HCT116 (cell line): Measurements from ENCODE around the gene DYNLRB1.
A peak's percentile ranks its signal among the peaks of the same experiment; 100 is the strongest.

ENCODE experiments used
- CEBPB ChIP-seq: IDR thresholded peaks from 2 replicates; pipeline ENCODE4 v1.6.1; 2012; ENCODE audit warnings: low read depth
- EZH2phosphoT487 ChIP-seq: fragments of 200-600 bp; IDR thresholded peaks from 2 replicates; pipeline ENCODE4 v1.6.1; 2018; ENCODE audit warnings: antibody characterized with exemption, borderline replicate concordance
- JUND ChIP-seq: IDR thresholded peaks from 2 replicates; pipeline ENCODE4 v1.6.1; 2012
- POLR2AphosphoS5 ChIP-seq: IDR thresholded peaks from 2 replicates; pipeline ENCODE4 v1.6.1; 2011; ENCODE audit warnings: mild to moderate bottlenecking, low read depth, low read length, moderate library complexity
- REST ChIP-seq: IDR thresholded peaks from 2 replicates; pipeline ENCODE4 v1.6.1; 2012; ENCODE audit warnings: low read depth
- SIN3A ChIP-seq: IDR thresholded peaks from 2 replicates; pipeline ENCODE4 v1.6.1; 2012; ENCODE audit warnings: low read depth
- TF ChIP-seq, protein P1 (sequence below): IDR thresholded peaks from 2 replicates; pipeline ENCODE4 v1.6.1; 2012
- TF ChIP-seq, protein P2 (sequence below), 3 experiments: fragments of 200-600 bp in 1 of 3; sonication (generic) in 1 of 3; IDR thresholded peaks in 2 of 3; conservative IDR thresholded peaks in 1 of 3; 2 replicates each; pipeline ENCODE4 v1.5.1; 2012 to 2017; ENCODE audit warnings: low read depth in 2 of 3, low read length in 2 of 3, antibody characterized with exemption in 1 of 3, borderline replicate concordance in 1 of 3, control low read depth in 1 of 3, mild to moderate bottlenecking in 1 of 3, mixed read lengths in 1 of 3, mixed run types in 1 of 3, moderate library complexity in 1 of 3; ENCODE audit not compliant: insufficient read depth in 1 of 3

DNA sequence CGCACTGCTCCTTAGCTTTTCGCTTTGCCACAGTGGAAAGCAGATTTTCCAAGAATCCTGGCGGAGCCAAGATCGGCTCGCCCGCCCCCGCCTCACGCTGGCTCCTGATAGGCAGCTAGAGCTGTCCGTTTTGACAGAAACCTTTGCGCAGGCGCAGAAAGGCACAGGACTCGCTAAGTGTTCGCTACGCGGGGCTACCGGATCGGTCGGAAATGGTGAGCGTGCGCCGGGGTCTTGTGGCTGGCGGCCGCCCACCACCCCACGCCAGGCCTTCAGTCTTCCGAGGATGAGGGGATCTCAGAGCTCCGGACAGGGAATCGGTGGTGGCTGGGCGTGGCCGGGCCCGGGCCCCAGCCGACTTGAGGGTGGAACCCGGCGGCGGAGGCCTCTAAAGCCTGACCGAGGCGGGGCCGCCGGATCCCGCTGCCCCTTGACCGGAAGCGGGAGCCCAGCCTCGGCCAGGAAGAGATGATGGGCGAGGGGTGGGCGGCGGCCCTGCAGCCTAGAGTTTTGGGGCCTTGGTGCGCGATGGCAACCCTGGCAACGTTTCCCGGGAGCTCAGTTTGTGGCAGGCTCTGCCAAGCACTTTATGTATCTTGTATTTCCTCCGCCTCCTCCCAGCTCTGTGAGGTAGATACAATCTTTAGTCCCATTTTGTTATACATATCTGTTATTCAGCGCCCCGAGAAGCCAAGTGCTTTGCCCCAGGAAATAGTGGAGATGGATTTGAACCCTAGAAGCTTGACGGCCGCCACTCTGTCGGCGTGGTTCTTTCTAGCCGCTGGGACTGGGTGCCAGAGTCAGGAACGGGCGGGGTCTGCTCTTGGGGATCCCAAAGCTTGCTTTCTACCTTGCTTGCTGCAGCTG lies at the start of gene DYNLRB1:
- TF ChIP-seq CEBPB (no peak), EZH2phosphoT487 (no peak), POLR2AphosphoS5 (peak; percentile 87), SIN3A (peak; percentile 75; the same call in 1 of the 2 replicates), JUND (no peak), REST (no peak)
- TF ChIP-seq, protein P1, sequence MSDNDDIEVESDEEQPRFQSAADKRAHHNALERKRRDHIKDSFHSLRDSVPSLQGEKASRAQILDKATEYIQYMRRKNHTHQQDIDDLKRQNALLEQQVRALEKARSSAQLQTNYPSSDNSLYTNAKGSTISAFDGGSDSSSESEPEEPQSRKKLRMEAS, result peak; percentile 47
- TF ChIP-seq, protein P2, sequence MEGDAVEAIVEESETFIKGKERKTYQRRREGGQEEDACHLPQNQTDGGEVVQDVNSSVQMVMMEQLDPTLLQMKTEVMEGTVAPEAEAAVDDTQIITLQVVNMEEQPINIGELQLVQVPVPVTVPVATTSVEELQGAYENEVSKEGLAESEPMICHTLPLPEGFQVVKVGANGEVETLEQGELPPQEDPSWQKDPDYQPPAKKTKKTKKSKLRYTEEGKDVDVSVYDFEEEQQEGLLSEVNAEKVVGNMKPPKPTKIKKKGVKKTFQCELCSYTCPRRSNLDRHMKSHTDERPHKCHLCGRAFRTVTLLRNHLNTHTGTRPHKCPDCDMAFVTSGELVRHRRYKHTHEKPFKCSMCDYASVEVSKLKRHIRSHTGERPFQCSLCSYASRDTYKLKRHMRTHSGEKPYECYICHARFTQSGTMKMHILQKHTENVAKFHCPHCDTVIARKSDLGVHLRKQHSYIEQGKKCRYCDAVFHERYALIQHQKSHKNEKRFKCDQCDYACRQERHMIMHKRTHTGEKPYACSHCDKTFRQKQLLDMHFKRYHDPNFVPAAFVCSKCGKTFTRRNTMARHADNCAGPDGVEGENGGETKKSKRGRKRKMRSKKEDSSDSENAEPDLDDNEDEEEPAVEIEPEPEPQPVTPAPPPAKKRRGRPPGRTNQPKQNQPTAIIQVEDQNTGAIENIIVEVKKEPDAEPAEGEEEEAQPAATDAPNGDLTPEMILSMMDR (IDR thresholded peaks at IDR 0.05 in 2 of 3, conservative IDR thresholded peaks at IDR 0.05 in 1 of 3; ENCODE audit: borderline replicate concordance in 1 of 3, insufficient read depth in 1 of 3, low read depth in 2 of 3, low read length in 2 of 3), result no peak
